ENCODE measurements around the gene TMEM106B.

DNA sequence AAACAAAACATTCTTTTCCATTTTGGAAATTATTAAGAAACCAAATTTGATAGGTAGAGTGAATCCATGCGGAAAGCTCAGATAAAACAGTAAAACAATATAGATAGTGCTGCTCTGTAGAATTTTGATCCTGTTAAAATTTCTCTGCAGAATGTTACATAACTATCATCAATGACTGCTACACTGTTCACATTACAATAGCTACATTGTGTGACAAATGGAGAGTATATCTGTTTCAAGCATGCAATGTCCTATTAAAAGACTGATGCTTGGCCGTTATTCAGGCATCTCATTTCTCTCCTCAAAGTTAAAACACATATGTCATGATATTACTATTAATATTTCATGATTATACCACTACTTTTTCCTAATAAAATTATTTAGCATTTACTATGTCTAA lies 14.7 kb upstream of the TMEM106B start:
- TF ChIP-seq, protein P1, sequence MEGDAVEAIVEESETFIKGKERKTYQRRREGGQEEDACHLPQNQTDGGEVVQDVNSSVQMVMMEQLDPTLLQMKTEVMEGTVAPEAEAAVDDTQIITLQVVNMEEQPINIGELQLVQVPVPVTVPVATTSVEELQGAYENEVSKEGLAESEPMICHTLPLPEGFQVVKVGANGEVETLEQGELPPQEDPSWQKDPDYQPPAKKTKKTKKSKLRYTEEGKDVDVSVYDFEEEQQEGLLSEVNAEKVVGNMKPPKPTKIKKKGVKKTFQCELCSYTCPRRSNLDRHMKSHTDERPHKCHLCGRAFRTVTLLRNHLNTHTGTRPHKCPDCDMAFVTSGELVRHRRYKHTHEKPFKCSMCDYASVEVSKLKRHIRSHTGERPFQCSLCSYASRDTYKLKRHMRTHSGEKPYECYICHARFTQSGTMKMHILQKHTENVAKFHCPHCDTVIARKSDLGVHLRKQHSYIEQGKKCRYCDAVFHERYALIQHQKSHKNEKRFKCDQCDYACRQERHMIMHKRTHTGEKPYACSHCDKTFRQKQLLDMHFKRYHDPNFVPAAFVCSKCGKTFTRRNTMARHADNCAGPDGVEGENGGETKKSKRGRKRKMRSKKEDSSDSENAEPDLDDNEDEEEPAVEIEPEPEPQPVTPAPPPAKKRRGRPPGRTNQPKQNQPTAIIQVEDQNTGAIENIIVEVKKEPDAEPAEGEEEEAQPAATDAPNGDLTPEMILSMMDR (IDR thresholded peaks at IDR 0.05) = no peak
- no peak for TF ChIP-seq POLR2A (IDR thresholded peaks at IDR 0.05)
